GM12892 (cell line): ENCODE measurements around the gene SHROOM3.

Source experiments
- DNase-seq: peaks from one replicate; pipeline ENCODE4 v3.0.0; 2011; ENCODE audit not compliant: insufficient read length
- FAIRE-seq: peaks from 2 replicates; lab custom pipeline; 2011; peaks lifted over from hg19 to GRCh38; lab: Jason Lieb, UNC
- POLR2A ChIP-seq: IDR thresholded peaks from 2 replicates; pipeline ENCODE4 v1.6.1; 2011; ENCODE audit warnings: low read depth, low read length, control low read depth
- POLR2AphosphoS5 ChIP-seq: IDR thresholded peaks from 2 replicates; pipeline ENCODE4 v1.6.1; 2011; ENCODE audit warnings: low read depth, low read length, control low read depth
- TAF1 ChIP-seq: IDR thresholded peaks from 2 replicates; pipeline ENCODE4 v1.6.1; 2011; ENCODE audit warnings: low read depth, mild to moderate bottlenecking, control low read depth, low read length, borderline replicate concordance

Gene SHROOM3

GRCh38 chr4:76663824-76664223, 228.8 kb downstream of the SHROOM3 start:
- FAIRE-seq (no peak), DNase-seq (no peak)
- TF ChIP-seq TAF1 (no peak), POLR2AphosphoS5 (no peak), POLR2A (no peak)

DNA sequence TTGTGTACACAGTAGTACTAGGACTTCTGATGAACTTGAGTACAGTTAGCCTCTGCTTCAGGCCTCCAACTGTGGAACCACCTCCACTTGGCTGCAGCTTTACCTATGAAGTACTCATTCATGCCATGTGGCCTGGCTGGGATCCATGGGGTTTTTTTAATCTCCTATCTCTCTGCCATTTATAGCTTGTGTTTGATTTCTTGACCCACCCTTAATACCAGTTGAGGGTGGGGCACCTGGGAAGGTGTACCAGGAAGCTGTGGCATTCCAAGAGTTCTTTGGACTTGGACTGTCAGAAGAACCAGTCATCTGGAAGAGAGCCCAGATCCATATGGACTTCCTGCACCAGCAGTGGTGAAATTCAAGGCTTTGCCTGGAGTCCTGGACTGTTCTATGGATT, 230.1 kb downstream of the SHROOM3 start:
- no peak for FAIRE-seq
- TF ChIP-seq POLR2AphosphoS5 (no peak), TAF1 (no peak), POLR2A (no peak)

GRCh38 chr4:76665721-76666120, 230.7 kb downstream of the SHROOM3 start:
- FAIRE-seq (no peak), DNase-seq (no peak)
- TF ChIP-seq POLR2AphosphoS5 (no peak), POLR2A (no peak), TAF1 (no peak)

More for the DNA sequence above, 230.1 kb downstream of the SHROOM3 start:
- DNase-seq: no peak

DNA sequence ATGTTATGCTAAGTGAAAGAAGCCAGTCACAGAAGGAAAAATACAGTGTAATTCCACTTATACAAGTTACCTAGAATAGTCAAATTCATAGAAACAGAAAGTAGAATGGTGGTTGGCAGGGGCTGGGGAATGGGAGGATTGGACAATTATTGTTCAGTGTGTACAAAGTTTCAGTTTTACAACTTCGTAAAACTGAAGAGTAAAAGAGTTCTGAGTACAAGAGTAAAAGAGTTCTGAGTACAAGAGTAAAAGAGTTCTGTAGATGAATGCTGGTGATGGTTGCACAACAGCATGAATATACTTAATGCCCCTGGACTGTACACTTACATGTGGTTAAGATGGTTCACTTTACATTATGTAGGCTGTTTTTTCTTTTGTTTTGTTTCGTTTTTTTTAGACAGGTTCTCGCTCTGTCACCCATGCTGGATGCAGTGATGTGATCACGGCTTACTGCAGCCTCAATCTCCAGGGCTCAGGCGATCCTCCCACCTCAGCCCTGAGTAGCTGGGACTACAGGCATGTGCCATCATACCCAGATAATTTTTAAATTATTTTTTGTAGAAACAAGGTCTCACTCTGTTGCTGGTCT, 232.0 kb downstream of the SHROOM3 start:
- TF ChIP-seq TAF1 (no peak), POLR2A (no peak), POLR2AphosphoS5 (no peak)
- DNase-seq (no peak), FAIRE-seq (no peak)

DNA sequence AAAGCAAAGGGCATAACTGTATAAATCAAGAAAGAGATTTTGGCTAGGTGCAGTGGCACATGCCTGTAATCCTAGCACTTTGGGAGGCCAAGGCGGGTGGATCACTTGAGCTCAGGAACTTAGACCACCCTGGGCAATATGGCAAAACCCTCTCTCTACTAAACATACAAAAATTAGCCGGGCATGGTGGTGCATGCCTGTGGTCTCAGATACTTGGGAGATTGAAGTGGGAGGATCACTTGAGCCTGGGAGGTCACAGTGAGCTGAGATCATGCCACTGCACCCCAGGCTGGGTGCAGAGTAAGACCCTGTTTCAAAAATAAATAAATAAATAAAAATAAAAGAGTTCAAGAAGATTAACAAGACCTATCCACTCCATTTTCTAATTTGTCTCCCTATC, 235.6 kb downstream of the SHROOM3 start:
- no peak for TF ChIP-seq POLR2A
- no peak for TF ChIP-seq POLR2AphosphoS5
- TF ChIP-seq TAF1: no peak

GRCh38 chr4:76673362-76673761, 238.3 kb downstream of the SHROOM3 start:
- FAIRE-seq (no peak), DNase-seq (no peak)
- TF ChIP-seq POLR2A: no peak
- TF ChIP-seq TAF1: no peak
- TF ChIP-seq POLR2AphosphoS5: no peak

More for the DNA sequence above, 235.6 kb downstream of the SHROOM3 start:
- DNase-seq: no peak
- no peak for FAIRE-seq

DNA sequence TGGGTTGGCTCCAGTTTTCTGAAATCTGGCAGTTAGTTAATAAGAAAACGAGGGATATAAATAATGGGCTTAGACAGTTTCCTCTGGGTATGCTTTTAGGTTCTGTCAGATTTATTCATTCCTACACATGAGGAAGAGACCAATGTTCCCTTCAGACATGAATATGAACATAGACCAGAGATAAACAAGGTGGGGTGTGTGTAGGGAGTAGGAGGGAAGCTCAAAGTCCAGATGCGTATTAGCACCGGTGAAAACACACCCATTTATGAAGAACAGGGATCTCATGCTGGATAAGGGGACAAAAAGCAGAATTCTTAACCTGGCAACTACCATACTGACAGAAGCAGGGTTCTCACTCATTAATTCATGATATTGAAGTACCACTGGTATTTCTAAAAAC, 240.0 kb downstream of the SHROOM3 start:
- TF ChIP-seq POLR2AphosphoS5 (no peak), POLR2A (no peak), TAF1 (no peak)
- FAIRE-seq (no peak), DNase-seq (no peak)

GRCh38 chr4:76677571-76678326, 242.7 kb downstream of the SHROOM3 start:
- FAIRE-seq (no peak), DNase-seq (no peak)
- TF ChIP-seq POLR2AphosphoS5 (no peak), POLR2A (no peak), TAF1 (no peak)

DNA sequence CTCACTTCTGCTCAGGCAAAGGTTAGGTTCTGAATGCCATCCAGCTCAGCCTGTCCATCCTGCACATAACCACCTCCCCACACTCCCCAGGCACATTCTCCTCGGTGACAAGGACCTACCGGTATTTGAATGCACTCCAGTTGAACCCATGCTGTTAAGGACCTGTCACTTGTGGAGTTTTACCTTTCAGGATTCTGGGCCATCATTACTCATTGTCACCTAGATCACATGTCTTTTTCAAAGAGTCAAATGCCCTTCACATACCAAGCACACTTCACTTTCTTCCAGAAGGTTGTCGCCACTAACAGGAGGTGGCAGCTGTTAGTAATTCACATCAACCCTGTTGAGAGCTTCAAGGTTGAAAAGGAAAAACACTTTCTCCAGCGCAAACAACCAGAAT, 244.7 kb downstream of the SHROOM3 start:
- FAIRE-seq (no peak), DNase-seq (no peak)
- TF ChIP-seq POLR2AphosphoS5: no peak
- no peak for TF ChIP-seq TAF1
- TF ChIP-seq POLR2A: no peak

- FAIRE-seq: no peak
- DNase-seq: no peak
Measured at GRCh38 chr4:76680952-76681351, 245.9 kb downstream of the SHROOM3 start.

GRCh38 chr4:76681996-76682395, 247.0 kb downstream of the SHROOM3 start:
- DNase-seq: no peak
- FAIRE-seq: no peak
- no peak for TF ChIP-seq TAF1

More at GRCh38 chr4:76680952-76681351, 245.9 kb downstream of the SHROOM3 start:
- TF ChIP-seq POLR2AphosphoS5 (no peak), TAF1 (no peak), POLR2A (no peak)

DNA sequence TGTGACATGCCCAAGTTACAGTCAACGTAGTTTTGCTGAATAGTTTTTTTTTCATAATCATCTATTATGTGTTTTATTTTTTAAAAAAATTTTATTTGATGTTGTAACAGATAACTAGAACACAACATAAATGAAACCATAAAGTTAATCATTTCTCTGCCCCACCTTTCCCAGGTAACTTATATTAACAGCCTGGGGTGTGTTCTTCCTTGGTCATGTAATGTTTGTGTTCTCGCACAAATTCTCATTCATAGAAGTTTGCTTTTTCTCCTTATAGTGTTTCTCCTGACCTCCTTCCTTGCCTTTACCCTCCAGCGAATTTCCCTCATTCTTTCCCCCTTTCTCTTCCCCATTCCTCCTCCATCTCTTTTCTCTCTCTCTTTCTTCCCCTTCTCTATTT, 248.1 kb downstream of the SHROOM3 start:
- TF ChIP-seq TAF1 (no peak), POLR2AphosphoS5 (no peak), POLR2A (no peak)
- DNase-seq: no peak
- FAIRE-seq: no peak
